SK-N-DZ (cell line): ENCODE data around the gene SLC35B4.

Experiments
- DNase-seq: peaks from one replicate; pipeline ENCODE4 v3.0.0-alpha.2; 2015; ENCODE audit warnings: low spot score

The SLC35B4 gene

GRCh38 chr7:134293002-134293740 is 23.6 kb downstream of the SLC35B4 start:
- DNase-seq: no peak

DNA sequence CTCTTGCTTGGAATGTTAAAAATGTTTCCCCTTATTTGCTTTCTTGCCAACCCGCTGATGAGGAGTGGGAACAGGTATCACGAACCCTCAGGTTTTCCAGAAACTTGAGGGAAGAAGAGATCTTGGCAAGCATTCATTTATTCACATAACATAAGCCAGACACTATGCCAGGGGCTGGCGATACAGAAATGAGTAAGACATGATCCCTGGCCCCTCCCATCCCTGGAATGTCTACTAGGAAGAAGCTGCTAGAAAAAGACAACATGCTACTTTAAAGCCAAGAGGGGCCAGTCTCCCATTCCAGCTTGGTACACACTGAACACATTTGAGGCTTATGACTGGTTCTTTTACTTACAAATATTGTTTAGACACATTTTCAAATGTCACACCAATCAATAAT is 26.4 kb downstream of the SLC35B4 start:
- DNase-seq: no peak

- no peak for DNase-seq
Observed at GRCh38 chr7:134289841-134290240, 26.9 kb downstream of the SLC35B4 start.

GRCh38 chr7:134289423-134289822 is 27.3 kb downstream of the SLC35B4 start:
- DNase-seq: no peak

GRCh38 chr7:134287916-134288659 is 28.6 kb downstream of the SLC35B4 start:
- DNase-seq: no peak

DNA sequence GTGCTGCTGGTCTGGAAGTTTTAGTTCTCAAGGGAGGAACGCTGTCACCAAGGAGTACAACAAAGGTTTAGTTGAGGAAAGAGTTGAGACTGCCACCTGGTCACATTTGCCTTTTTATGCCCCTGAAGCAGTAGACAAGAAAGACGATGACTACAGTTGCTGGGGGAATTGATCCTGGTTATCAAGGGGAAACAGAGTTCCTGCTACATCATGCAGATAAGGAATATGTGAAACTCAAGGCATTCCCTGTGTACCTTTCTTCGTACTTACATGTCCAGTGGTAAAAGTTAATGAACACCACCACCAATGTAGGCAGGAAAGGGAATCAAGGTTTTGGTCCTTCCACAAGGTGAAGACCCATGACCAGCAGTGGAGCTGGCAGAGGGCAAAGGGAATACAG is 31.8 kb downstream of the SLC35B4 start:
- DNase-seq: no peak

DNA sequence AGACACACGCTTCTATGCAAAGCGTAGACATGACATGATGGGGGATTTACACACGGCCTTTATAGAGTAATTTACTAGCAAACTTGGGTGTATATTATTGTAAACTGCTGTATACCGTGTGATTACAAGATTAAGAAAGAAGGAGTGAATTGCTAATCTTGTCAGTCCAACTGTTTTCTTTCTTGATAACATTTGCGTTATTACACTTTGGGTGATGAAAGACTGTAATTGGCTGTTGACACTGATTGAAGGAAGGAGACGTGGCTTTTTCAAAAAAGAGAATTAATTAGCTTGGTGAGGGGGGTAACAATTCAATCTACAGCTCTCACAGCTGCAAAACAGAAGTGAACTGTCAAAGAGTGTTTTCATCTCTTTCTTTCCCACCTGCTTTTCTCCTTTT is 32.7 kb downstream of the SLC35B4 start:
- DNase-seq: no peak

GRCh38 chr7:134280508-134280907 is 36.2 kb downstream of the SLC35B4 start:
- no peak for DNase-seq

DNA sequence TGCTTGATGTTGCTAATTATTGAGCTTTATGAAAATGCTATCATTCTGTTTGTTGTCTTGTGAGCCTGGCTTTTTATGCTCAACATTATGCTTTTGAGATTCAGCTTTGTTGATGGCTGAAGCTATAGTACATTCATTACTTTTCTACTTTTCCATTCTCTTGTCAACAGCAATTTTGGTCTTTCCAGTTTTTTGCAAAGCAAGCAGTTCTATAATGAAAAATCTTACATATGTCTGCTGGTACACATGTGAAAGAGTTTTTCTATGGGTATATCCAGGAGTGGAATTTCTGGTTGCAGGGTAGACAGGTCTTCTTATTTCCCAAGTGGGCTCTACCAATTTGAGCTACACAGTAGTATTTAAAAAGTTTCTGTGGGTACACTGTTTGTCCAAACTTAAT is 36.8 kb downstream of the SLC35B4 start:
- DNase-seq: no peak

- DNase-seq: no peak
Observed at GRCh38 chr7:134279336-134279735, 37.4 kb downstream of the SLC35B4 start.

DNA sequence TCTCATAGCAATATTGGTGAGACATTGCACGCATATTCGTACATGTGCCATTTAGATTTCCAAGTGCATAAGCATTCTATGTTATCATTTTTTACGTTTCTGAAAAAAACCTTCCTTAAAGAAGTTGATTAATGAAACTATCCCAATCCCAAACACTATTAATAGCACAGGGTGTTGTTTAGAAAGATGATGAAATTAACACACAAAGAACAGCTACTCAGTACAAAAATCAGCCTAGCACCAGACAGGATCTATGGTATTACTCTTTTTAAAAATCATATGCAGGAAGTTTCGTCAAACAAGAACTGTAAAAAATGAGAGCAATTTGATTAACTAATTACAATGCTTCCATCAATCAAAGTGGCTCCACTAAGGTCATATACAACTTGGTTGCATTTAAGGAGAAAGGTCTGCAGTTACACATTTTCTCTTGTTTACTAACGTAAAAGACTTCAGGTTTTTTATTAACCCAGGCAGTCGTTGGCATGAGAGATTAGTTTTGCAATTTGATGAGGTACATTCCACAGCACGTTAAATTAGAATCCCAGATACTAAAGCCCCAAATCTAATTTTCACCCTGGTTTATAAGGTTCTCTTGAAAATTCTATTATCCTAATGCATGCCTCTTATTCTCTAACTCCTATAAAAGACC is 38.1 kb downstream of the SLC35B4 start:
- DNase-seq: no peak

DNA sequence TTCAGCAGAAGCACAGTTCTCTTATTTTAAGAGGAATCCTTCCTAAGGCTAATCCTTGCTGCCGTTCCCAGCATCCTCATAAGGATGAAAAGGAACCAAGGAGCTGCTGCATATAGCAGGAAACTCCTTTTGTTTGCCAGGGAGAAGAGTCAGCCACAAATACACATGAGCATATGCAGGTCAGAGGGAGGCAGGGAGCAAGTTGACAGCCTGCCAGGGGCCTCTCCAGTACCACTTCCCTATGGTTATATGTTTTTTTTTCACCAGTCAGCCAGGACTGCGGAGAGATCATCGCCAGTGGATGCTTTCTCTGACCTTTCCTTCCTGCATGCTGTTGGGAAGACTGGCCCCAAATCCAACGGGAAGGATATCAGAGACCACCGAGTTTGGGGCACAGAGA is 39.8 kb downstream of the SLC35B4 start:
- no peak for DNase-seq

DNA sequence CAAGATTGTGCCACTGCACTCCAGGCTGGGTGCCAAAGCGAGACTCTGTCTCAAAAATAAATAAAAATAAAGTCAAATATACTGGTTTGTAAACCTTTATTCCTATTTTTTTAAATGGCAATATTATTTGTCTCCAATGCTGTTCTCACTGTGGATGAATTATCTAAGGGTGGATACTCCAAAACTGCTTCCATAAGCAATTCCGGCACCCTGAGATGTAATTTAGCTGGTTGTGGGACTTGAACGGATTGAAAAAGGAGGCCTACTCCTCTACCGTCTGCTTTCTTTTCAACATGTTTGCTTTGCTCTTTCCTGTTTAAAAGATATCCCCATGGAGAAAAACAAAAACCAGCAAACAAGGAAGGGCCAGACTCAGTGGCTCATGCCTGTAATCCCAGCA is 54.4 kb downstream of the SLC35B4 start:
- no peak for DNase-seq

DNA sequence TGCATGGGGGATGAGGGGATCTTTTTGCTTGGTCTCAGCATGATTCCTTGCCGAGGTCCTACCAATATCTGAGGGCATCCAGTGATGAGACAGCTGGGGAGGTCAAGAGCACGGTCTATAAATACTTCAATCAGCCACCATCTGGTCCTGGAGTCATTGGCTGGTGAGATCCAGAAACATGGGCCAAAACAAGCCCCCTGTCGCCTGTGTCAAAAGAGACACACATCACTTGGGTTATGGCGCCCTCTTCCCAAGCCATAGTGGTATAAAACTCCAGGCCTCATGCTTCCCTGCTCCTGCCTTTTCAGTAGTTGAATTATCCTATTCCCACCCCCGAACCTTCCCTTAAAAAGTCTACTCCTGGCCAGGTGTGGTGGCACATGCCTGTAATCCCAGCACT is 60.9 kb downstream of the SLC35B4 start:
- DNase-seq: peak; percentile 17

- no peak for DNase-seq
Observed at GRCh38 chr7:134254311-134254710, 62.4 kb downstream of the SLC35B4 start.

DNA sequence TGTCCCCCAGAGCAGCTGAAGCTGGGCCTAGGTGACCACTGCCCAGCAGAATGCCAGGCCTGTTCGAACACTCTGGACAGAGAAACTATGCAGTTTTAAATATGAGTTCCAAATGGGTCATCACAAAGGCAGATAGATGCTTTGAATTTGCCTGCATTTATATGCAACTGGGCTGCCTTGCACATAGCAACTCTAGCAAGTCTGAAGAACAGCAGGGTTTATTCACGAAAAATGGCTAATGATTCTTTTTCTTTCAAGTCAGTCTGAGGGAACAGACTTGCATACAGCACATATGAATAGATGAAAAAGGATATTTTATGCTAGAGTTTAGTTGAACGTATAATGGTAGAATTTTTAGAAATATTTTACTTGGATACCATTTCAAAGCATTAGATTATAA is 68.5 kb downstream of the SLC35B4 start:
- no peak for DNase-seq

- no peak for DNase-seq
Observed at GRCh38 chr7:134246761-134247160, 70.0 kb downstream of the SLC35B4 start.

- no peak for DNase-seq
Observed at GRCh38 chr7:134246347-134246746, 70.4 kb downstream of the SLC35B4 start.

GRCh38 chr7:134245253-134245652 is 71.5 kb downstream of the SLC35B4 start:
- no peak for DNase-seq
